Pancreas (tissue), 10 donors: ENCODE results near the gene UGT1A9. TPM values are rescaled to one million over a fixed set of nuclear protein-coding genes. Genes with fewer than 3 reads are reported as not detected.
"Not testable (repeated sequence)": the region's sequence is repeated elsewhere in the genome, so short reads cannot be mapped to it uniquely, and the experiment has no call there.

Source experiments
- ATAC-seq, 4 donors: fragments of 200-7000 bp; cut with Tn5 transposase; one replicate each; pipeline versions ENCODE4 v1.8.0 to v1.9.1; 2020; ENCODE audit warnings: mild to moderate bottlenecking in 4 of 4, moderate library complexity in 4 of 4
- DNase-seq, 6 donors: peaks; one replicate each; pipeline ENCODE4 v3.0.0-alpha.2; 2020
- FAIRE-seq: peaks from 2 replicates; lab custom pipeline; 2012; peaks lifted over from hg19 to GRCh38; lab: Jason Lieb, UNC
- H3K27ac ChIP-seq, 4 donors: fragments of 200-600 bp; sonication (generic); 1 replicate in 3 of 4; 2 replicates in 1 of 4; pipeline versions ENCODE4 v1.5.0 to v1.8.0; 2020
- H3K27me3 ChIP-seq, 4 donors: fragments of 200-600 bp; one replicate each; pipeline ENCODE4 v1.8.0; 2021
- H3K36me3 ChIP-seq, 3 donors: fragments of 200-600 bp; sonication (generic) in 1 of 3; one replicate each; pipeline versions ENCODE4 v1.5.0 to v1.8.0; 2020 to 2021
- H3K4me1 ChIP-seq, 3 donors: fragments of 200-600 bp; one replicate each; pipeline ENCODE4 v1.8.0; 2021
- H3K4me3 ChIP-seq, 4 donors: fragments of 200-600 bp; sonication (generic) in 2 of 4; one replicate each; pipeline versions ENCODE4 v1.5.0 to v1.8.0; 2020 to 2021
- H3K9me3 ChIP-seq, 4 donors: fragments of 200-600 bp; one replicate each; pipeline ENCODE4 v1.8.0; 2021
- CTCF ChIP-seq, 4 donors: fragments of 200-600 bp; sonication (generic) in 3 of 4; IDR thresholded peaks; one replicate each; pipeline versions ENCODE4 v1.5.0 to v1.8.0; 2021; ENCODE audit warnings: antibody characterized with exemption in 4 of 4
- WGBS, 2 donors: extraction: QIAGEN DNeasy Blood & Tissue Kit; methylation state at CpG; one replicate each; pipeline ENCODE4 v1.1.7; 2013; 5-methylcytosine and 5-hydroxymethylcytosine counted together
- intact Hi-C, 3 donors: fragments of 100-400 bp; cut with DNase I; formaldehyde crosslinking; loops; one replicate each; pipeline versions ENCODE4 v1.11.1 to v1.14.2; 2022
- polyA plus RNA-seq, 2 donors: library from polyadenylated mRNA; stranded (reverse); fragments of 200-250 nt; gene quantifications; one replicate each; pipeline ENCODE4 v1.2.3, GENCODE V29; 2013
- total RNA-seq, 6 donors: library from RNA; stranded (reverse); fragmentation: NEBNext Ultra II Directional in 4 of 6; extraction: Animal tissue kit (Norgen Biotek cat#: 25700) in 4 of 6; gene quantifications; one replicate each; pipeline versions ENCODE4 v1.2.1 to v1.2.4, GENCODE V29; 2021 to 2023
- donor health status: healthy with polysubstance abuse.
- donor health status: DM: no; HTN: no; CAD: no; lungs with moderate emphysema.
- donor health status: DM: no; HTN: no; CAD: no.
- donor health status: control.
- donor health status: control.
- donor health status: Bipolar disorder and iron deficiency.
- donor health status: DM: yes; HTN: yes; CAD: no.
- donor health status: DM: no; HTN: no; CAD: no.
- donor health status: DM: no; HTN: no; CAD: no.
- donor health status: DM: yes; HTN: yes; CAD: no.

Gene UGT1A9
- total and polyA plus RNA-seq, 8 donors, result 0.09 TPM; not detected in 7

- no peaks in the 10 kb centered on the region for H3K27me3 ChIP-seq
- no peak overlapping the region for H3K4me3 ChIP-seq
- no peaks in the 10 kb centered on the region for H3K9me3 ChIP-seq
- WGBS, 2 donors, result 79 to 82% methylated on average over 1 of the region's 1 CpG
- H3K36me3 ChIP-seq, result no peaks in the 10 kb centered on the region
- H3K4me1 ChIP-seq, result no peaks in the 10 kb centered on the region
- ATAC-seq (no peak), DNase-seq (no peak), FAIRE-seq (no peak)
- H3K27ac ChIP-seq, result no peak overlapping the region
- no peak for TF ChIP-seq CTCF (IDR thresholded peaks at IDR 0.05)
- intact Hi-C loops, result no loop called here
Observed at GRCh38 chr2:233643128-233643527, 28.6 kb upstream of the UGT1A9 start.

- ATAC-seq, FAIRE-seq, H3K27ac ChIP-seq, H3K9me3 ChIP-seq, H3K36me3 ChIP-seq, H3K27me3 ChIP-seq, H3K4me3 ChIP-seq, DNase-seq, intact Hi-C loops, H3K4me1 ChIP-seq: not testable (repeated sequence)
- WGBS, 2 donors, result 74 to 77% methylated on average over 3 of the region's 3 CpGs
Observed at GRCh38 chr2:233646033-233646432, 25.7 kb upstream of the UGT1A9 start.

GRCh38 chr2:233650981-233651380 is 20.7 kb upstream of the UGT1A9 start:
- Histone ChIP-seq H3K27ac (no peak overlapping the region), H3K4me3 (no peak overlapping the region), H3K4me1 (no peaks in the 10 kb centered on the region), H3K9me3 (no peaks in the 10 kb centered on the region), H3K36me3 (no peaks in the 10 kb centered on the region), H3K27me3 (no peaks in the 10 kb centered on the region)
- FAIRE-seq (no peak), DNase-seq (no peak), ATAC-seq (no peak)
- WGBS, 2 donors, result 71 to 81% methylated on average over 4 of the region's 4 CpGs
- intact Hi-C loops, result no loop called here
- no peak for TF ChIP-seq CTCF (IDR thresholded peaks at IDR 0.05)

GRCh38 chr2:233651430-233651829 is 20.3 kb upstream of the UGT1A9 start:
- ATAC-seq (no peak), FAIRE-seq (peak; percentile 41), DNase-seq (no peak)
- TF ChIP-seq CTCF (IDR thresholded peaks at IDR 0.05), result no peak
- no peak overlapping the region for H3K4me3 ChIP-seq
- no peaks in the 10 kb centered on the region for H3K27me3 ChIP-seq
- H3K27ac ChIP-seq, result no peak overlapping the region
- no peaks in the 10 kb centered on the region for H3K4me1 ChIP-seq
- H3K36me3 ChIP-seq, result no peaks in the 10 kb centered on the region
- H3K9me3 ChIP-seq, result no peaks in the 10 kb centered on the region
- intact Hi-C loops, result no loop called here
- WGBS, 2 donors, result 80 to 92% methylated on average over 2 of the region's 2 CpGs

GRCh38 chr2:233654501-233654900 is 17.2 kb upstream of the UGT1A9 start:
- Histone ChIP-seq H3K27me3 (no peaks in the 10 kb centered on the region), H3K9me3 (no peaks in the 10 kb centered on the region), H3K27ac (no peak overlapping the region), H3K4me3 (no peak overlapping the region), H3K4me1 (no peaks in the 10 kb centered on the region), H3K36me3 (no peaks in the 10 kb centered on the region)
- TF ChIP-seq CTCF (IDR thresholded peaks at IDR 0.05), result no peak
- FAIRE-seq (no peak), ATAC-seq (no peak), DNase-seq (no peak)
- WGBS, 2 donors, result 57 to 69% methylated on average over 6 of the region's 6 CpGs
- intact Hi-C loops, result no loop called here
